DMS53 (cell line): Measurements from ENCODE around the gene GBX1.

Experiments
- DNase-seq: peaks from one replicate; lab custom pipeline; 2025; lab: John Stamatoyannopoulos, UW

GBX1 gene

GRCh38 chr7:151167197-151167961, at the start of gene GBX1:
GBX1 (minus strand) TSS chr7:151167694; CDS start chr7:151167548, 146 bp downstream.
- peak; percentile 59 for DNase-seq

- DNase-seq: no peak
Measured at GRCh38 chr7:151215396-151215795, 47.9 kb upstream of the GBX1 start.

- no peak for DNase-seq
Measured at GRCh38 chr7:151213826-151214225, 46.3 kb upstream of the GBX1 start.

GRCh38 chr7:151212626-151213025, 45.1 kb upstream of the GBX1 start:
- DNase-seq: no peak

GRCh38 chr7:151211155-151211772, 43.8 kb upstream of the GBX1 start:
- DNase-seq: no peak

- no peak for DNase-seq
Measured at GRCh38 chr7:151210087-151210854, 42.8 kb upstream of the GBX1 start, which contains the start of gene H2BK1. H2BK1 (minus strand) TSS chr7:151210488; CDS start chr7:151210318, 170 bp downstream.

- DNase-seq: no peak
Measured at GRCh38 chr7:151209588-151209987, 42.1 kb upstream of the GBX1 start.

- no peak for DNase-seq
Measured at GRCh38 chr7:151208253-151208862, 40.9 kb upstream of the GBX1 start.

GRCh38 chr7:151207804-151208203, 40.3 kb upstream of the GBX1 start:
- DNase-seq: no peak

GRCh38 chr7:151207315-151207714, 39.8 kb upstream of the GBX1 start:
- DNase-seq: no peak

GRCh38 chr7:151206914-151207313, 39.4 kb upstream of the GBX1 start:
- no peak for DNase-seq

GRCh38 chr7:151205730-151206129, 38.2 kb upstream of the GBX1 start:
- no peak for DNase-seq

- DNase-seq: peak; percentile 86
Measured at GRCh38 chr7:151204383-151205032, 37.0 kb upstream of the GBX1 start.

GRCh38 chr7:151202836-151203235, 35.3 kb upstream of the GBX1 start:
- DNase-seq: no peak

GRCh38 chr7:151201751-151202150, 34.3 kb upstream of the GBX1 start:
- DNase-seq: no peak

GRCh38 chr7:151201344-151201743, 33.9 kb upstream of the GBX1 start:
- no peak for DNase-seq

GRCh38 chr7:151198945-151199848, 31.7 kb upstream of the GBX1 start:
- DNase-seq: no peak

- no peak for DNase-seq
Measured at GRCh38 chr7:151197932-151198331, 30.4 kb upstream of the GBX1 start.

- DNase-seq: no peak
Measured at GRCh38 chr7:151195616-151196450, 28.3 kb upstream of the GBX1 start.

- no peak for DNase-seq
Measured at GRCh38 chr7:151194188-151194587, 26.7 kb upstream of the GBX1 start.
